Stimulated activated memory B cell treated with anti-CD40 and anti-IgM and Interleukin-4, amounts not matched to agents 10 μg/mL and 1 μg/mL and 100 μg/mL, for 72 hours (primary cell): Measurements from ENCODE around the gene CXorf49B.
"Not testable (repeated sequence)": the region's sequence is repeated elsewhere in the genome, so short reads cannot be mapped to it uniquely, and the experiment has no call there.

Experiments used
- ATAC-seq: fragments of 150-1000 bp; cut with Tn5 transposase; 2 replicates; pipeline ENCODE4 v1.10.0; 2021
- H3K27ac Mint-ChIP-seq: one replicate; pipeline ENCODE4 v1.8.0; 2022; ENCODE audit warnings: mild to moderate bottlenecking, mixed read lengths
- H3K27me3 Mint-ChIP-seq: one replicate; pipeline ENCODE4 v1.8.0; 2022; ENCODE audit warnings: mixed read lengths
- H3K36me3 Mint-ChIP-seq: one replicate; pipeline ENCODE4 v1.8.0; 2022; ENCODE audit warnings: mixed read lengths
- H3K4me1 Mint-ChIP-seq: one replicate; pipeline ENCODE4 v1.8.0; 2022; ENCODE audit warnings: mixed read lengths
- H3K4me3 Mint-ChIP-seq: one replicate; pipeline ENCODE4 v1.8.0; 2022; ENCODE audit warnings: mild to moderate bottlenecking, moderate library complexity, mixed read lengths
- H3K9me3 Mint-ChIP-seq: one replicate; pipeline ENCODE4 v1.8.0; 2022; ENCODE audit warnings: mixed read lengths

The CXorf49B gene

GRCh38 chrX:71784348-71784983 lies 21.3 kb downstream of the CXorf49B start:
- ATAC-seq = peak; percentile 50
- H3K9me3 Mint-ChIP-seq = not testable (repeated sequence)

GRCh38 chrX:71806450-71806849 lies 43.3 kb downstream of the CXorf49B start:
- not testable (repeated sequence) for H3K4me1 Mint-ChIP-seq, H3K36me3 Mint-ChIP-seq, H3K27ac Mint-ChIP-seq, H3K4me3 Mint-ChIP-seq, H3K27me3 Mint-ChIP-seq, H3K9me3 Mint-ChIP-seq, ATAC-seq

More at GRCh38 chrX:71784348-71784983, 21.3 kb downstream of the CXorf49B start:
- not testable (repeated sequence) for H3K4me1 Mint-ChIP-seq, H3K36me3 Mint-ChIP-seq, H3K27ac Mint-ChIP-seq, H3K27me3 Mint-ChIP-seq, H3K4me3 Mint-ChIP-seq

- H3K4me1 Mint-ChIP-seq = no peaks in the 10 kb centered on the region
- H3K4me3 Mint-ChIP-seq = no peak overlapping the region
- no peak overlapping the region for H3K27ac Mint-ChIP-seq
- no peak for ATAC-seq
- H3K9me3 Mint-ChIP-seq = no peaks in the 10 kb centered on the region
- H3K27me3 Mint-ChIP-seq = no peaks in the 10 kb centered on the region
- H3K36me3 Mint-ChIP-seq = no peaks in the 10 kb centered on the region
Measured at GRCh38 chrX:71809886-71810285, 46.7 kb downstream of the CXorf49B start.

DNA sequence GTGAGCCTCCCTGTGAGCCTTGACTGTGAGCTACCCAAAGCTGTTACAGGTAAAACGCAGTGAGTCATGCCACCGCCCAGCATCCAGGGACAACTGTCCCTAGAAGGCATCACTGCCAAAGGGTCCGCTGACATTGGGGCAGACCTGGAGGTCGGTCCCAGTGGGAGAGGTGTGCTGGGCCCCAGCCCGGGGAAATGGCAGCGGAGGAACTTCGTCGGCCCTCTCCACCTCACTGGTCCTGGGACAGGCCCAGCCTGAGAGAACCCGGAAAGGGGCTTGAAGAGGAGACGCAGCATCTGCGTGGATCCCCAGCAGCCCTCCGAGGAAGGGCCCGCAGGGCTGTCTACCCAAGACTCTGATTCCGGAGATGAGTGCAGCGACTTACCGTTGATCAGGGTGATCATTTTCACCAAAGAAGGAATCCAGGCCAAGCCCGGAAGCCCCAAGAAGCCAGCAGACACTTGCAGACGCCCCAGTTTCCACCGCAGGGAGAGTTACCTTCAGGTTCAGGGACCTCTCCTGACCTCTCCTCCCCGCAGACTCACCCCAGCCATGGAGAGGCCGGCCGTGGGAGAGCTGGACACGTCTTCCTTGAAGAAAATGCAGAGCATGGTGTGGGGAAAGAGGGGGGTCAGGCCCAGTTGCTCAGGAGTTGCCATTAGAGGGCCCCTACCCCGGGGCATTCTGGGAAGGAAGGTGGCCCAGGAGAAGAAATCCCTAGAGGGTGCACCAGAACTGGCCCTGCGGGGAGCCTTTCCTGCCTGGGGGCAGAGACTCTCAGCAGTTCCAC lies 51.2 kb downstream of the CXorf49B start:
- Mint-ChIP-seq H3K4me1 (no peaks in the 10 kb centered on the region), H3K4me3 (no peak overlapping the region), H3K27ac (no peak overlapping the region), H3K27me3 (peaks cover 3% of the 10 kb centered on the region), H3K9me3 (no peaks in the 10 kb centered on the region), H3K36me3 (no peaks in the 10 kb centered on the region)
- no peak for ATAC-seq

- H3K4me3 Mint-ChIP-seq = no peak overlapping the region
- no peaks in the 10 kb centered on the region for H3K4me1 Mint-ChIP-seq
- no peak for ATAC-seq
- H3K27me3 Mint-ChIP-seq = peaks cover 9% of the 10 kb centered on the region
- no peak overlapping the region for H3K27ac Mint-ChIP-seq
- H3K9me3 Mint-ChIP-seq = no peaks in the 10 kb centered on the region
- H3K36me3 Mint-ChIP-seq = no peaks in the 10 kb centered on the region
Measured at GRCh38 chrX:71815121-71815905, 52.2 kb downstream of the CXorf49B start.

GRCh38 chrX:71815906-71816156 lies 52.7 kb downstream of the CXorf49B start:
- Mint-ChIP-seq H3K27me3 (peaks cover 9% of the 10 kb centered on the region), H3K4me1 (no peaks in the 10 kb centered on the region), H3K9me3 (no peaks in the 10 kb centered on the region), H3K36me3 (no peaks in the 10 kb centered on the region), H3K4me3 (no peak overlapping the region), H3K27ac (no peak overlapping the region)
- no peak for ATAC-seq
